Measurements from ENCODE around the gene SH3RF3.

The SH3RF3 gene

DNA sequence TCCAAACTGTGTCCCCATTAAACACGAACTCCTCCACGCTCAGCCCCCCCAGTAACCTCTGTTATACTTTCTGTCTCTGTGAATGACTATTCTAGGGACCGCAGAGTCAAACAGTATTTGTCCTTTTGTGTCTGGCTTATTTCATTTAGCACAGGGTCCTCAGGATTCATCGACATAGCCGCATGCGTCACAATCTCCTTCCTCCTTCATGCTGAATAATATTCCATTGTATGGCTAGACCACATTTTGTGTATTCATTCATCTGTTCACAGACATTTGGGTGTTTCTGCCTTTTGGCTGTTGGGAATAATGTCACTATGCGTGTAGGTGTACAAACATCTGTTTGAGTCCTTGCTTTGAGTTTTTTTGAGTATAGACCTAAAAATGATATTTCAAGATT is 80.9 kb downstream of the SH3RF3 start:
- TF ChIP-seq, protein P1, sequence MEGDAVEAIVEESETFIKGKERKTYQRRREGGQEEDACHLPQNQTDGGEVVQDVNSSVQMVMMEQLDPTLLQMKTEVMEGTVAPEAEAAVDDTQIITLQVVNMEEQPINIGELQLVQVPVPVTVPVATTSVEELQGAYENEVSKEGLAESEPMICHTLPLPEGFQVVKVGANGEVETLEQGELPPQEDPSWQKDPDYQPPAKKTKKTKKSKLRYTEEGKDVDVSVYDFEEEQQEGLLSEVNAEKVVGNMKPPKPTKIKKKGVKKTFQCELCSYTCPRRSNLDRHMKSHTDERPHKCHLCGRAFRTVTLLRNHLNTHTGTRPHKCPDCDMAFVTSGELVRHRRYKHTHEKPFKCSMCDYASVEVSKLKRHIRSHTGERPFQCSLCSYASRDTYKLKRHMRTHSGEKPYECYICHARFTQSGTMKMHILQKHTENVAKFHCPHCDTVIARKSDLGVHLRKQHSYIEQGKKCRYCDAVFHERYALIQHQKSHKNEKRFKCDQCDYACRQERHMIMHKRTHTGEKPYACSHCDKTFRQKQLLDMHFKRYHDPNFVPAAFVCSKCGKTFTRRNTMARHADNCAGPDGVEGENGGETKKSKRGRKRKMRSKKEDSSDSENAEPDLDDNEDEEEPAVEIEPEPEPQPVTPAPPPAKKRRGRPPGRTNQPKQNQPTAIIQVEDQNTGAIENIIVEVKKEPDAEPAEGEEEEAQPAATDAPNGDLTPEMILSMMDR (IDR thresholded peaks at IDR 0.05; ENCODE audit: low read depth, low read length), result no peak

DNA sequence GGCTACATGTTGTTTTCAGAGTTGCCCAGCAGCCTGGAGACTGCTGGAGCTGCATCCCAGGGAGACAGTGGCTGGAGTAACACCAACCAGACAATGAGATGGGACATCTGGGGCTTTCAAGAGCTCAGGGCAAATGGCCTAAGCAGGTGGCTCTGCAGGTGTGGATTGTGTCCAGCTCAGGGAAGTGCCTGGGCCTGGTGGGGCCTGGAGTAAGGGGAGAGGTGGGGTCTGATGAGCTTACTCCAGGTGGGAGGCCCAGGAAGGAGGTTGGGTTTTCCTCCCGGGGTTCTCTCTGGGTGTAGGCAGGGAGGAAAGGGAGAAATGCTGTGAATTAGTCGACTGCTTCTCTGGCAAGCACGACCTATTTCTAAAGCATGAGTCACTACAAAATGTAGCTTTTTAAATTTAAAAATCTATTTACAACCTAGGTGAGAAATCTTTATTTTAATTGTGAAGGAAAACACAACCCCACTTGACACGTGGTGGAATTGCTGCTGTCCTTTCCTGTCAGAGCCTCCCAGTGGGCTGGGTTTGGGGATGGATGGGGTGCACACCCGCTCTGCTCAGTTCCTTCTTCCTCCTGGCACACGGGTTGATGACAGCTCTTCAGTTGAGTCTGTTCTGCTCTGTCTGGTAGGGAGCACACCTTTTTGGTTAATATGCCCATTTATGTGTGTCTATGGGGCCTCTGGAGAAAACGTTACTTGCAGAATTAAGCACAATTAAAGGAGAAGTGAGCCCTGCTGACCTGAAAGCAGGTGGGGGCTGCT is 81.6 kb downstream of the SH3RF3 start:
- no peak for DNase-seq (ENCODE audit: extremely low read depth, low read depth)
- TF ChIP-seq, protein P1 (IDR thresholded peaks at IDR 0.05; ENCODE audit: low read depth, low read length), result no peak

More for the DNA sequence above, 80.9 kb downstream of the SH3RF3 start:
- DNase-seq (ENCODE audit: extremely low read depth, low read depth), result no peak

DNA sequence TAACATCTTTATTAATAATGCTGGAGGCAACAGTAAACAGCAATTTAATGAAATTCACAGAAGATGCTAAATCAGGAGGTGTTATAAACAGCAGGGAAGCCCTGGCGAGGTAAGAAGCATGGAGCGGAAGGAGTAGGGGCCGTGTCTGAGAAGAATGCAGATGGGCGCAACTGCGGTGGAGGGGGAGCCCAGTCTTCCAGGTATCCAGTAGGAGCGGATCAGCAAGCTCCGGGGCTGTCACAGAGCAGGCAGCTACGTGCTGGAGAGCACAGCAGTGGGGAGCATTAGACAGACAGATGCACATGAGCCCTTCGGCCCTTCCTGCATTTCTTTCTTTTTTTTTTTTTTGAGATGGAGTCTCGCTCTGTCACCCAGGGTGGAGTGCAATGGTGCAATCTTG is 82.3 kb downstream of the SH3RF3 start:
- TF ChIP-seq, protein P1 (IDR thresholded peaks at IDR 0.05; ENCODE audit: low read depth, low read length), result no peak
- DNase-seq (ENCODE audit: extremely low read depth, low read depth), result no peak

DNA sequence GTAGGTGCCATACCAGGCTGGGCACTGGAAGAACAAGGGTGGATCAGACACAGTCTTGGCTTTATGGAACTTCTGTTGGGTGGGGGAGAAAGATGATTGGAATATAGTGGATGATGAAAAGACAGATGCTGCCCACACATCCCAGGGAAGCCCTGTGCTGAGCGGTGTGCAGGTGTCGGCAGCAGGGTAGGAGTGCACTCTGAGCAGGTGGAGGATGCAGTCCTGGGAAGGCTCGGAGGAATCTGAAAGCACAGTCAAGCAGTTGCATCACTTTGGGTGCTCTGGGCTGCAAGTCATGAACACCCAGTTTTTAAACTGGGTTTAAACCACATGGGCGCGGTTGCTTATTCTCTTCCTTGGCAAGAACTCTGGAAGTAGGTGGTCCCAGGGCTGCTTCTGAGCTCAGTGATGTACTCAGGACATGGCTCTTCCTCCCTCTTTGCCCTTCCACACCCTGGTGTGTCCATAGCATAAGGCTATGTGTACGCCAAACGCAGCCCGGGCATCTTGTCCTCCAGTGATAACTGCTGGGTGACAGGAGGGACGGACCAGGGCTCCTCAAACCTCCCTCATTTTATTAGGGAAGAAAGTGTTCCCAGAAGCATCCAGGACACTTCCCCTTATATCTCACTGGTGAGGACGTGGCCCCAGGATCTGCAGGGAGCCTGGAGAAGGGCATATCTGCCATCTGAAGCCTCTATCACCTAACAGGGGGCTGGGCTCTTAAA is 84.0 kb downstream of the SH3RF3 start:
- TF ChIP-seq, protein P1 (IDR thresholded peaks at IDR 0.05; ENCODE audit: low read depth, low read length), result no peak
- DNase-seq (ENCODE audit: extremely low read depth, low read depth), result no peak

DNA sequence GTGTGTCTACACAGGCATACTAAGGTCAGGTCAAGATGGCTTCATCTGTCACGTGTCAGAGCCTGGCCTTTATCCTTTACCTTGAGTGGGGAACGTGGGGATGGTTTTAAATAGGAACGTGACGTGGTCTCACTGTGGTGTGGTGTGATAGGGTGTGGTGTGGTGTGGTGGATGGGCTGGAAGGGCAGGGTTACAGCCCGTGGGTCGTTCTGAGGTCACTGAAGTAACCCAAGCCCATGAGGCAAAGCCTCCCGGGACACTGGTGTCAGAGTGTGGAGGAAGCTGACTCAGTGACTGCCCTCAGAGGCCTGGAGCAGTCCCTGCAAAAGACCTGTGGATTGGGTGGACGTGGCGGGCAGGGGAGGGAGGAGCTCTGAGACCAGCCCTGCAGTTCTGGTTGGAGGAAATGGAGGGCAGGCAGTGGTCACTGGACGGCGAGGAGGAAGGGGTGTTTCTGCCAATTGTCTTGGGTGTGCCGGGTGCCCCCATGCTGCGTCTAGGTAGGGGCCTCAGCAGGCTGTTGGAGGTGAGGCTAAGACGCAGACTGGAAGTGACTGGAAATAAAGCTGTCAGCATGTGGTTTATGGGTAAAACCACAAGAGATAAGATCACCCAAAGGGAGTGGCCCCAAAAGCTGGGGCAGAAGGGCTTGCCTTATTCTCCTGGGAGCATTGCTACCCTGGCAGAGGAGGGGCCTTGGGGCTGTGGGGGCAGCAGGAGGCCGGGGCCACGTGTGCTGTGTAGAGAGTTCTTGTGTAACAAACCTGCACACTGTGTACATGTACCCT is 84.8 kb downstream of the SH3RF3 start:
- no peak for DNase-seq (ENCODE audit: extremely low read depth, low read depth)
- TF ChIP-seq, protein P1 (IDR thresholded peaks at IDR 0.05; ENCODE audit: low read depth, low read length), result no peak

DNA sequence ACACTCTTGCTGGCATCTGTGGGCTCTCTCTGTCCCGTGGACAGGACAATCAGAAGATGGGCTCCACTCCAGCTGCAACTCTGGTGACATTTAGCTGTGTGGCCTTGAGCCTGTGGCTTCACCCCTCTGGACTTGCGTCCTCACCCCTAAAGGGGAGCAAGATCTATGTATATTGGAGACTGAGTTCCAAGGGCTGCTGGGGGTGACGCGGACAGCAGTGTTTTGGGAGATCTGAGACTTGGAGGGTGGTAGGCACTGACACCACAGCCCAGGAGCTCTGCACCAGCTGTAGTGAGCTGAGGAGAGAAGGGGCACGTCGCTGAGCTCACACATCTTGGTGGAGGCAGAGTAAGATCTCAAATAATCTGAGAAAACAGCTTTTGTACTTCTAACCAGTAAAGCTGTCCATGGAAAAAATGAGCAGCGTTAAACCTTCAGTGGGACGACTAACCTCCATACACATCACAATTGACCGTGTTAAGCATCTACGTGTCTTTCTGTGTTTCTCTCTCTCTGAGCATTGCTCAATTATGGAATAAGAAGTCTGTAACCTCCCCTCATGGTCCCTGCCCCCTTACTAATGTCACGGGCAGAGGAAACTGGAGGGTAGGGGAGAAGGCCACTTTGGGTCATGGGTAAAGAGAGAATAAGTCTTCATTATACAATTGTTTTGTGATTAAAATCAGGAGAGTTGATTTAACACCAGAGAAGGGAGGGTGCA is 85.8 kb downstream of the SH3RF3 start:
- DNase-seq (ENCODE audit: extremely low read depth, low read depth), result no peak
- TF ChIP-seq, protein P1 (IDR thresholded peaks at IDR 0.05; ENCODE audit: low read depth, low read length), result no peak

Measured in AG09319 (cell line).